Activated B cell treated with CpG ODN at 0.5 μM for 24 hours (primary cell): ENCODE results near the gene TWIST2. TPM values are rescaled to one million over a fixed set of nuclear protein-coding genes. Genes with fewer than 3 reads are reported as not detected.

Experiments used
- ATAC-seq: fragments of 200-7000 bp; cut with Tn5 transposase; one replicate; pipeline ENCODE4 v1.10.0; 2021; ENCODE audit warnings: low read depth, mild to moderate bottlenecking, moderate library complexity
- CTCF ChIA-PET: fragments of 350-600 bp; sonication (Branson Sonifier 250); formaldehyde crosslinking; loops from one replicate; lab custom pipeline; 2021; ENCODE audit warnings: antibody characterized with exemption; lab: Charles Lee
- POLR2A ChIA-PET: fragments of 350-600 bp; sonication (Branson Sonifier 250); formaldehyde crosslinking; loops from one replicate; lab custom pipeline; 2021; ENCODE audit warnings: antibody characterized with exemption; lab: Charles Lee
- DNase-seq: peaks from one replicate; pipeline ENCODE4 v3.0.0; 2022
- H3K27ac Mint-ChIP-seq: one replicate; pipeline ENCODE4 v1.8.0; 2020; ENCODE audit warnings: mixed read lengths
- H3K27me3 Mint-ChIP-seq: one replicate; pipeline ENCODE4 v1.8.0; 2021; ENCODE audit warnings: mixed read lengths
- H3K36me3 Mint-ChIP-seq: one replicate; pipeline ENCODE4 v1.8.0; 2021; ENCODE audit warnings: low read depth, mixed read lengths
- H3K4me1 Mint-ChIP-seq: one replicate; pipeline ENCODE4 v1.8.0; 2021; ENCODE audit warnings: mixed read lengths
- H3K4me3 Mint-ChIP-seq: one replicate; pipeline ENCODE4 v1.8.0; 2020; ENCODE audit warnings: mild to moderate bottlenecking, mixed read lengths
- H3K9me3 Mint-ChIP-seq: one replicate; pipeline ENCODE4 v1.8.0; 2020; ENCODE audit warnings: mixed read lengths
- CTCF ChIP-seq: fragments of 200-600 bp; IDR thresholded peaks from one replicate; pipeline ENCODE4 v1.8.0; 2022; ENCODE audit warnings: antibody characterized with exemption, mild to moderate bottlenecking
- intact Hi-C: fragments of 100-400 bp; cut with micrococcal nuclease; formaldehyde crosslinking; loops from one replicate; pipeline ENCODE4 v1.15.1; 2024
- total RNA-seq: library from RNA; stranded (reverse); gene quantifications from 2 replicates; pipeline ENCODE4 v1.2.3, GENCODE V29; 2022

Gene TWIST2
- total RNA-seq, 1 donor from 2014 or later, result not detected

GRCh38 chr2:238848691-238848975, 748 bp downstream of the TWIST2 start:
- no peaks in the 10 kb centered on the region for H3K9me3 Mint-ChIP-seq
- no peak for TF ChIP-seq CTCF
- no peaks in the 10 kb centered on the region for H3K36me3 Mint-ChIP-seq
- DNase-seq (no peak), ATAC-seq (no peak)
- no peak overlapping the region for H3K27ac Mint-ChIP-seq
- no peaks in the 10 kb centered on the region for H3K4me1 Mint-ChIP-seq
- H3K27me3 Mint-ChIP-seq, result peaks cover 44% of the 10 kb centered on the region
- intact Hi-C loops, result no loop called here
- CTCF ChIA-PET, result no interaction called here
- no peak overlapping the region for H3K4me3 Mint-ChIP-seq
- POLR2A ChIA-PET, result no interaction called here

GRCh38 chr2:238848976-238849853, 1.3 kb downstream of the TWIST2 start:
- Mint-ChIP-seq H3K27me3 (peaks cover 46% of the 10 kb centered on the region), H3K27ac (no peak overlapping the region), H3K4me1 (no peaks in the 10 kb centered on the region), H3K9me3 (no peaks in the 10 kb centered on the region), H3K36me3 (no peaks in the 10 kb centered on the region), H3K4me3 (no peak overlapping the region)
- CTCF ChIA-PET, result no interaction called here
- intact Hi-C loops, result no loop called here
- ATAC-seq (no peak), DNase-seq (no peak)
- TF ChIP-seq CTCF, result no peak
- POLR2A ChIA-PET, result no interaction called here

GRCh38 chr2:238850091-238850490, 2.2 kb downstream of the TWIST2 start:
- H3K4me1 Mint-ChIP-seq, result no peaks in the 10 kb centered on the region
- CTCF ChIA-PET, result no interaction called here
- DNase-seq, result no peak
- POLR2A ChIA-PET, result no interaction called here
- TF ChIP-seq CTCF, result no peak
- H3K4me3 Mint-ChIP-seq, result no peak overlapping the region
- peaks cover 38% of the 10 kb centered on the region for H3K27me3 Mint-ChIP-seq
- ATAC-seq, result no peak
- H3K27ac Mint-ChIP-seq, result no peak overlapping the region
- intact Hi-C loops, result no loop called here
- no peaks in the 10 kb centered on the region for H3K36me3 Mint-ChIP-seq
- H3K9me3 Mint-ChIP-seq, result no peaks in the 10 kb centered on the region

- intact Hi-C loops, result no loop called here
- DNase-seq, result no peak
- Mint-ChIP-seq H3K9me3 (no peaks in the 10 kb centered on the region), H3K27me3 (peaks cover 30% of the 10 kb centered on the region), H3K4me1 (no peaks in the 10 kb centered on the region), H3K4me3 (no peak overlapping the region), H3K27ac (no peak overlapping the region), H3K36me3 (no peaks in the 10 kb centered on the region)
- TF ChIP-seq CTCF, result no peak
- ATAC-seq, result no peak
- POLR2A ChIA-PET, result no interaction called here
- CTCF ChIA-PET, result no interaction called here
These were observed 3.1 kb downstream of the TWIST2 start for GRCh38 chr2:238851026-238851425.

- Mint-ChIP-seq H3K27ac (no peak overlapping the region), H3K4me3 (no peak overlapping the region)
These were observed 3.9 kb downstream of the TWIST2 start for GRCh38 chr2:238851761-238852160.

More at GRCh38 chr2:238851761-238852160, 3.9 kb downstream of the TWIST2 start:
- Mint-ChIP-seq H3K27me3 (peaks cover 29% of the 10 kb centered on the region), H3K36me3 (no peaks in the 10 kb centered on the region), H3K9me3 (no peaks in the 10 kb centered on the region), H3K4me1 (no peaks in the 10 kb centered on the region)
- CTCF ChIA-PET, result no interaction called here
- DNase-seq (no peak), ATAC-seq (no peak)
- POLR2A ChIA-PET, result no interaction called here
- intact Hi-C loops, result no loop called here
- no peak for TF ChIP-seq CTCF
